ENCODE data around the gene RFNG.

Gene RFNG

GRCh38 chr17:81998691-81999438 lies 52.7 kb downstream of the RFNG start:
- no peak for DNase-seq

GRCh38 chr17:81998212-81998611 lies 53.4 kb downstream of the RFNG start:
- no peak for DNase-seq

Data from Kasumi-1 (cell line).